Measurements from ENCODE around the gene TRAPPC2L. TPM values are rescaled to one million over a fixed set of nuclear protein-coding genes. Genes with fewer than 3 reads are reported as not detected.

Gene TRAPPC2L
- total and polyA plus RNA-seq, 2 experiments from 2014 or later = 59.3 to 167 TPM

GRCh38 chr16:88850531-88851199 lies 6.3 kb upstream of the TRAPPC2L start:
- ATAC-seq (no peak), DNase-seq (ENCODE audit: low spot score) (no peak)
- Histone ChIP-seq H3K36me3 (ENCODE audit: insufficient read depth) (no peaks in the 10 kb centered on the region), H3K27ac (ENCODE audit: low read depth) (no peak overlapping the region), H3K27me3 (ENCODE audit: insufficient read depth) (no peaks in the 10 kb centered on the region), H3F3A (replicated peaks; ENCODE audit: low read depth) (0 out of 2 replicates have a peak, but pooled peaks cover 3% of the 10 kb centered on the region), H3K9me2 (ENCODE audit: insufficient read depth) (no peaks in the 10 kb centered on the region), H3K79me2 (replicated peaks; ENCODE audit: insufficient read depth) (peaks cover 5% of the 10 kb centered on the region; the same call in 1 of the 2 replicates), H3K4me3 (no peak overlapping the region), H3K4me1 (ENCODE audit: insufficient read depth) (no peaks in the 10 kb centered on the region; the same call in 1 of the 2 replicates), H4K20me1 (replicated peaks; ENCODE audit: insufficient read depth) (peaks cover 1% of the 10 kb centered on the region; the same call in 1 of the 2 replicates), H2AFZ (no peak overlapping the region), H3K4me2 (no peak overlapping the region)
- H3K4me1 Mint-ChIP-seq = peaks cover 8% of the 10 kb centered on the region
- H3K4me3 Mint-ChIP-seq = no peak overlapping the region
- peaks cover 4% of the 10 kb centered on the region for H3K27me3 Mint-ChIP-seq (ENCODE audit: insufficient read depth, low read depth, poor library complexity)
- peaks cover 12% of the 10 kb centered on the region; the same call in 2 of the 3 replicates for H3K9me3 Mint-ChIP-seq
- H3K36me3 Mint-ChIP-seq (ENCODE audit: low read depth) = peaks cover 22% of the 10 kb centered on the region
- TF ChIP-seq ETS1 (IDR thresholded peaks at IDR 0.05) = no peak
- TF ChIP-seq REST (IDR thresholded peaks at IDR 0.05; ENCODE audit: unreplicated experiment) = no peak
- TF ChIP-seq ZNF331 (CRISPR knock-in tag; IDR thresholded peaks at IDR 0.05; ENCODE audit: low read depth) = no peak
- TF ChIP-seq NANOG (IDR thresholded peaks at IDR 0.05; ENCODE audit: borderline replicate concordance) = no peak
- TF ChIP-seq ZNF114 (CRISPR knock-in tag; IDR thresholded peaks at IDR 0.05) = no peak
- no peak for TF ChIP-seq JUNB (IDR thresholded peaks at IDR 0.05; ENCODE audit: unreplicated experiment)
- no peak for TF ChIP-seq EZH2 (IDR thresholded peaks at IDR 0.05; ENCODE audit: low read depth, unreplicated experiment)
- TF ChIP-seq CTCF (conservative IDR thresholded peaks at IDR 0.05; ENCODE audit: low read depth in 2 of 2) = no peak
- no peak for TF ChIP-seq STAT1 (IDR thresholded peaks at IDR 0.05; ENCODE audit: unreplicated experiment)
- TF ChIP-seq POLR2AphosphoS5 (IDR thresholded peaks at IDR 0.05; ENCODE audit: low read depth) = no peak
- no peak for TF ChIP-seq ZNF462 (CRISPR knock-in tag; IDR thresholded peaks at IDR 0.05)
- TF ChIP-seq EZH2phosphoT487 (IDR thresholded peaks at IDR 0.05; ENCODE audit: unreplicated experiment) = no peak
- TF ChIP-seq CREB1 (CRISPR knock-in tag; IDR thresholded peaks at IDR 0.05; ENCODE audit: low read depth) = no peak
- no peak overlapping the region for H3K27ac Mint-ChIP-seq
